ENCODE measurements around the gene FXYD7. TPM values are rescaled to one million over a fixed set of nuclear protein-coding genes. Genes with fewer than 3 reads are reported as not detected.
"Not testable (repeated sequence)": the region's sequence is repeated elsewhere in the genome, so short reads cannot be mapped to it uniquely, and the experiment has no call there.

Gene FXYD7
- total and polyA plus RNA-seq, 4 donors: 0.63 to 1.8 TPM; not detected in 2

DNA sequence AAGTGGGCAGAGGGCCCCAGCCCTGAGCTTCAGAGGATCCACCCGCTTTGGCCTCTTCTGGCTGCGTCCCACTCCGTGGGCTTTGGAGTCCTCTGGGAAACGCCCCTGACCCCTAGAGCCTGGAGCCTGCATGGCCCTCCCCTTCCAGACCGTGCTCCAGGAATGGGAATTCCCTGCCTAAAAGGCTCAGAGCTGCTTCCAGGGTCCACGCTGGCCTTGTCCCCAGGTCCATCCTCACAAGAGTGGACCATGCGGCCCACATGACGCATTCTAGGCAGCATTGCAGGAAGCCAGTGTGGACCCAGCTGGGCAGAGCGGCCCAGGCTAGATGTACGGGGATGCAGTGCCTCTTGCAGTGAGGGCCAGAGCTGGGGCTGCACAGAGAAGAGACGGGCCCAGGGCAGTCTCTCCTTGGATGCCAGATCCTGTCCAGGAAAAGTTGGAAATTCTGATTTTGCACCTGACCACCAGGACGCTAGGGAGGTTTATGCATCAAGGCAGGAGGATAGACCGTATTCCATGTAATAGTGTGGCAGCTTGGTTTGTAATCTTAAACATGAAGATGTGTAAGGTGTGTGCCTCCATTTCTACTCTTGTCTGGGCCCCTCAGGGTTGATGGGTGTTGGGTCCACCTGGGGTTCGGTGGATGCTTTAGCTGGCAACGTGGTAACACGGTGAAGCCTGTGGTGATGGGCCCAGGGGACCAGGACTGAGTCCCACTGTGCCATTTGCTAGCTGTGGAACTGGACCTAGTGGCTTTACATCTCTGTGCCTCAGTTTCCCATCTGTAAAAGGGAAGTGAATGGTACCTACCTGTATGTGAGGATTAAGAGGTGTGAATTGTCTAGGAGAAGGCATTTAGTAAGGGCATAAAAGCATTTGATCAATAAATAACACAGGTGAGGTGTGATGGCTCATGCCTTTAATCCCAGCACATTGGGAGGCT is 42.2 kb upstream of the FXYD7 start:
- 68 to 73% methylated on average over 16 of the region's 16 CpGs for WGBS, 2 donors
- no peak overlapping the region for H3K27ac ChIP-seq (ENCODE audit: low read depth in 1 of 2, low read length in 2 of 2)
- intact Hi-C loops (cut with DNase I): no loop called here

DNA sequence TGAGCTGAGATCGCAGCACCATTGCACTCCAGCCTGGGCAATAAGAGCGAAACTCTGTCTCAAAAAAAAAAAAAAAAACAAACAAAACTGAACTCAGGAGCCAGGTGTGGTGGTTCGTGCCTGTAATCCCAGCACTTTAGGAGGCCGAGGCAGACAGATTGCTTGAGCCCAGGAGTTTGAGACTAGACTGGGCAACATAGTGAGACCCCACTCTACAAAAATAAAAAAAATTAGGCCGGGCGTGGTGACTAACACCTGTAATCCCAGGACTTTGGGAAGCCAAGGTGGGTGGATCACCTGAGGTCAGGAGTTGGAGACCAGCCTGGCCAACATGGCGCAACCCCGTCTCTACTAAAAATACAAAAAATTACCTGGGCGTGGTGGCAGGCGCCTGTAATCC is 41.1 kb upstream of the FXYD7 start:
- DNase-seq; ATAC-seq (ENCODE audit: low FRiP score); H3K9me3 ChIP-seq (ENCODE audit: control insufficient read depth, low read length); H3K27ac ChIP-seq (ENCODE audit: low read depth in 1 of 2, low read length in 2 of 2); intact Hi-C loops (cut with DNase I); H3K4me1 ChIP-seq (ENCODE audit: control insufficient read depth in 1 of 2, insufficient read depth in 2 of 2, low read length in 2 of 2); H3K27me3 ChIP-seq (ENCODE audit: control insufficient read depth in 1 of 2, insufficient read depth in 2 of 2, low read length in 1 of 2); H3K4me3 ChIP-seq (ENCODE audit: low read length in 2 of 2); H3K36me3 ChIP-seq (ENCODE audit: control insufficient read depth in 1 of 2, insufficient read depth in 2 of 2, low read length in 1 of 2): not testable (repeated sequence)
- 96 to 97% methylated on average over 10 of the region's 10 CpGs for WGBS, 2 donors

More for the DNA sequence above, 42.2 kb upstream of the FXYD7 start:
- no peak overlapping the region for H3K4me3 ChIP-seq (ENCODE audit: low read length in 2 of 2)
- H3K36me3 ChIP-seq (ENCODE audit: control insufficient read depth in 1 of 2, insufficient read depth in 2 of 2, low read length in 1 of 2): no peaks in the 10 kb centered on the region
- no peaks in the 10 kb centered on the region for H3K4me1 ChIP-seq (ENCODE audit: control insufficient read depth in 1 of 2, insufficient read depth in 2 of 2, low read length in 2 of 2)
- ATAC-seq (ENCODE audit: low FRiP score) (no peak), DNase-seq (no peak)
- no peaks in the 10 kb centered on the region for H3K9me3 ChIP-seq (ENCODE audit: control insufficient read depth, low read length)
- H3K27me3 ChIP-seq (ENCODE audit: control insufficient read depth in 1 of 2, insufficient read depth in 2 of 2, low read length in 1 of 2): no peaks in the 10 kb centered on the region

DNA sequence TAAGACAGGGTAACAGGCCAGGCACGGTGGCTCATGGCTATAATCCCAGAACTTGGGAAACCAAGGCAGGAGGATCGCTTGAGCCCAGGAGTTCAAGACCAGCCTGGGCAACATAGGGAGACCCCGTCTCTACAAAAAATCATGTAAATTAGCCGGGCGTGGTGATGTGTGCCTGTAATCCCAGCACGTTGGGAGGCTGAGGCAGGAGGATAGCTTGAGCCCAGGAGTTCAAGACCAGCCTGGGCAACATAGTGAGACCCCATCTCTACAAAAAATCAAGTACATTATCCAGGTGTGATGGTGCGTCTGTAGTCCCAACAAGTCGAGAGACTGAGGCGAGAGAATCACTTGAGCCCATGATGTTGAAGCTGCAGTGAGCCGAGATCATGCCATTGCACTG is 39.4 kb upstream of the FXYD7 start:
- H3K36me3 ChIP-seq (ENCODE audit: control insufficient read depth in 1 of 2, insufficient read depth in 2 of 2, low read length in 1 of 2); DNase-seq; H3K4me3 ChIP-seq (ENCODE audit: low read length in 2 of 2); H3K27me3 ChIP-seq (ENCODE audit: control insufficient read depth in 1 of 2, insufficient read depth in 2 of 2, low read length in 1 of 2); ATAC-seq (ENCODE audit: low FRiP score); H3K4me1 ChIP-seq (ENCODE audit: control insufficient read depth in 1 of 2, insufficient read depth in 2 of 2, low read length in 2 of 2); H3K27ac ChIP-seq (ENCODE audit: low read depth in 1 of 2, low read length in 2 of 2); H3K9me3 ChIP-seq (ENCODE audit: control insufficient read depth, low read length); intact Hi-C loops (cut with DNase I): not testable (repeated sequence)
- WGBS, 2 donors: 73 to 76% methylated on average over 10 of the region's 10 CpGs

DNA sequence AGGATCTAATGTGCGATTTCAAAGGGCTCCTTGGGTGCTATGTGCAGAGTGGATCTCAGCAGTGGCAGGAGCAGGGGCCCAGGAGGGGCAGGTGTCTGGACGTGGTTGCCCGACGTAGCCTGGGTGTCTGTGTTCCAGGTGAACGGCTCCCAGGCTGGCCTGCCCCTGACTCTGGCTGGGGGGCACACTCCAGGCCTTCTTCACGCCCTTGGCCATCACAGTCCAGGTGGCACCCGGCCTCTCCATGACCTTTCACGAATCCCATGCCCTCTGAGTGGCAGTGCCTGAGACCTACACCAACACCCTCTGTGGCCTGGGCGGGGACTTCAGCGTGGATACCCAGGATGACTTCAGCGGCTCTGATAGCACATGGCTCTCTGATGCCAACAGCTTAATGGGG is 38.7 kb upstream of the FXYD7 start:
- H3K9me3 ChIP-seq (ENCODE audit: control insufficient read depth, low read length): no peaks in the 10 kb centered on the region
- H3K4me1 ChIP-seq (ENCODE audit: control insufficient read depth in 1 of 2, insufficient read depth in 2 of 2, low read length in 2 of 2): no peaks in the 10 kb centered on the region
- 90 to 93% methylated on average over 11 of the region's 11 CpGs for WGBS, 2 donors
- ATAC-seq (ENCODE audit: low FRiP score): no peak
- no peak overlapping the region for H3K4me3 ChIP-seq (ENCODE audit: low read length in 2 of 2)
- intact Hi-C loops (cut with DNase I): no loop called here
- H3K27me3 ChIP-seq (ENCODE audit: control insufficient read depth in 1 of 2, insufficient read depth in 2 of 2, low read length in 1 of 2): no peaks in the 10 kb centered on the region
- H3K36me3 ChIP-seq (ENCODE audit: control insufficient read depth in 1 of 2, insufficient read depth in 2 of 2, low read length in 1 of 2): no peaks in the 10 kb centered on the region
- no peak overlapping the region for H3K27ac ChIP-seq (ENCODE audit: low read depth in 1 of 2, low read length in 2 of 2)
- no peak for DNase-seq

DNA sequence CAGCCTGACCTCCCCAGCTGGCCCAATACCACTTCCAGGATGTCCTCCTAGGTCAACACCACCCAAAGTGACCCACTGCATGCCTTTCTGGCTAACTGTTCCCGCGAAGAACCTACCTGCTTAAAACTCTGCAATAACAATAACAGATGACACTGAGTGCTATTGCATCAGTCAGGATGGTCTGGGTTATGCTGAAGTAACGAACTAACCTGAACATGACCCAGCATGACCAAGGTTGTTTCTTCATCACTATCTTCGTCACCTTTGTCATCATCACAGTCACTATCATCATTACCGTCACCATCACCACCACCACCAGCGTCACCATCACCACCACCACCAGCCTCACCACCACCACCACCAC is 38.0 kb upstream of the FXYD7 start:
- Histone ChIP-seq H3K27me3 (ENCODE audit: control insufficient read depth in 1 of 2, insufficient read depth in 2 of 2, low read length in 1 of 2) (no peaks in the 10 kb centered on the region), H3K9me3 (ENCODE audit: control insufficient read depth, low read length) (no peaks in the 10 kb centered on the region), H3K27ac (ENCODE audit: low read depth in 1 of 2, low read length in 2 of 2) (no peak overlapping the region), H3K4me3 (ENCODE audit: low read length in 2 of 2) (no peak overlapping the region), H3K36me3 (ENCODE audit: control insufficient read depth in 1 of 2, insufficient read depth in 2 of 2, low read length in 1 of 2) (no peaks in the 10 kb centered on the region), H3K4me1 (ENCODE audit: control insufficient read depth in 1 of 2, insufficient read depth in 2 of 2, low read length in 2 of 2) (no peaks in the 10 kb centered on the region)
- intact Hi-C loops (cut with DNase I): no loop called here
- ATAC-seq (ENCODE audit: low FRiP score) (no peak), DNase-seq (no peak)
- 96 to 97% methylated on average over 6 of the region's 6 CpGs for WGBS, 2 donors

DNA sequence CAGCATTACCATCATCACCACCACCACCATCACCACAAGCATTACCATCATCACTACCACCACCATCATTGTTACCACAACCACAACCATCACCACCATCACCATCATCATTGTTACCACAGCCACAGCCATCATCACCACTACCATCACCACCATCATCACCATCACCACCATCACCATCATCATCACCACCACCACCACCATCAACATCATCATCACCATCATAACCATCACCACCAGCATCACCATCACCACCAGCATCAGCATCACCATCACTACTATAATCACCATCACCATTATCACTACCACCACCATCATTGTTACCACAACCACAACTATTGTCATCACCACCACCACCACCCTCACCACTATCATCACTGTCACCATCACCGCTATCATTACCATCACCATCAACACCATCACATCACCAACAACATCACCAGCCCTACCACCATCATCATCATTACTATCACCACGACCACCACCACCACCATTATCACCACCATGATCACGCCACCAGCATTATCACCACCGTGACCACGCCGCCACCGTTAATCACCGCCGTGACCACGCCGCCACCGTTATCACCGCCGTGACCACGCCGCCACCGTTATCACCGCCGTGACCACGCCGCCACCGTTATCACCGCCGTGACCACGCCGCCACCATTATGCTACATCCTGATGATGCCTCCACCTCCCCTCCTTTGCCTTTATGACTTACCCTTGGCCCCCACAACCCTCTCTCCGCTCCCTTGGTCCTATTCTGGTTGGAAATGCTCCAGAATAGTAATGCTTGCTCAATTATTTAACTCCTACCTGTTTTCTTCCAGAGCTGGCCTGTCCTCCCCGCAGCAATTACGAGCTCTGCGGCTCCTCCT is 37.4 kb upstream of the FXYD7 start:
- Histone ChIP-seq H3K27ac (ENCODE audit: low read depth in 1 of 2, low read length in 2 of 2) (no peak overlapping the region), H3K9me3 (ENCODE audit: control insufficient read depth, low read length) (no peaks in the 10 kb centered on the region), H3K27me3 (ENCODE audit: control insufficient read depth in 1 of 2, insufficient read depth in 2 of 2, low read length in 1 of 2) (no peaks in the 10 kb centered on the region), H3K4me3 (ENCODE audit: low read length in 2 of 2) (no peak overlapping the region), H3K36me3 (ENCODE audit: control insufficient read depth in 1 of 2, insufficient read depth in 2 of 2, low read length in 1 of 2) (no peaks in the 10 kb centered on the region), H3K4me1 (ENCODE audit: control insufficient read depth in 1 of 2, insufficient read depth in 2 of 2, low read length in 2 of 2) (no peaks in the 10 kb centered on the region)
- DNase-seq: peak in 1 of 2 donors; percentile 89
- ATAC-seq (ENCODE audit: low FRiP score): no peak
- WGBS, 2 donors: 87 to 89% methylated on average over 30 of the region's 30 CpGs
- intact Hi-C loops (cut with DNase I): no loop called here

DNA sequence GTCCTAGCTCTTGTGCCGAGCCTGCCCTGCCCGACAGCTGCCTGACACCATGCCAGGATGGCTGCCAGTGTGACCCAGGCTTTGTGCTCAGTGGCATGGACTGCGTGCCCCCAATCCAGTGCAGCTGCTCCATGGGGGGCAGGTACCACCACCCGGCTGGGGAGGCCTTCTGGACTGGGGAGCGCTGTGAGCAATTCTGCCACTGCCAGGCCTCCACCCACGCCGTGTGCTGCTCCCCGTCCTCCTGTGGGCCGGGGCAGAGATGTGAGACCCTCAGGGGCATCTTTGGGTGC is 36.8 kb upstream of the FXYD7 start:
- WGBS, 2 donors: 86 to 96% methylated on average over 9 of the region's 9 CpGs
- Histone ChIP-seq H3K27ac (ENCODE audit: low read depth in 1 of 2, low read length in 2 of 2) (no peak overlapping the region), H3K9me3 (ENCODE audit: control insufficient read depth, low read length) (no peaks in the 10 kb centered on the region), H3K27me3 (ENCODE audit: control insufficient read depth in 1 of 2, insufficient read depth in 2 of 2, low read length in 1 of 2) (no peaks in the 10 kb centered on the region), H3K36me3 (ENCODE audit: control insufficient read depth in 1 of 2, insufficient read depth in 2 of 2, low read length in 1 of 2) (no peaks in the 10 kb centered on the region), H3K4me1 (ENCODE audit: control insufficient read depth in 1 of 2, insufficient read depth in 2 of 2, low read length in 2 of 2) (no peaks in the 10 kb centered on the region), H3K4me3 (ENCODE audit: low read length in 2 of 2) (no peak overlapping the region)
- intact Hi-C loops (cut with DNase I): no loop called here
- no peak for DNase-seq
- ATAC-seq (ENCODE audit: low FRiP score): no peak

DNA sequence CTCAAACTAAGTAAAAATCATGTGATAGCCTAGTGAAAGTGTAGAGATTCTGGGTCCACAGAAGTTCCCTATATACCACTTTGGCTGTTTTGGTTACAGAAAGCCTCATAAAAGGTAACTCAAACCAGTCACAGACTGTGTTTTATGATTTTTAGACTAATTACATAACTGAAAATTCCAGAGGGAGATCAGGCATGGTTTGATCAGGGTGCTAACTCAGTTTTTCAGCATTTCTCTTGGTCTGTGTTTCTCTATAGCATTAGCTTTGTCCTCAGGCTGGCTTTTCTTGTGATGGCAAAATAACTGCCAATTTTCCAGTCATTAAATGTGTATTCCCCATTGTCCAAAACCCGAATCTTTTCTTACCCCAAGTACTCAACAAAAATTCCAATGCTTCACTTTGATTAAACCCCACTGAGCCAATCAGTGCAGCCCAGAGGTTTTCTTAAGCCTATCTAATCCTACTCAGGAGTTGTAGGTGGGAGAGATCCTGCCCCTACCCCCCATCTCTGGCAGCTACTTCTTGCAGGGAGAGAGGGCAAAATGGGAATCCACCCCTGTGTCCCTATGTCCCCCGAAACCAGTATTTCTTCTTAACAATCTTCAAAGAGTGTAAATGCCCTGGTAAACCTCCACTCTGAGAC is 36.0 kb upstream of the FXYD7 start:
- ATAC-seq (ENCODE audit: low FRiP score): no peak

More for the DNA sequence above, 36.0 kb upstream of the FXYD7 start:
- Histone ChIP-seq H3K27me3 (ENCODE audit: control insufficient read depth in 1 of 2, insufficient read depth in 2 of 2, low read length in 1 of 2) (no peaks in the 10 kb centered on the region), H3K4me1 (ENCODE audit: control insufficient read depth in 1 of 2, insufficient read depth in 2 of 2, low read length in 2 of 2) (no peaks in the 10 kb centered on the region), H3K9me3 (ENCODE audit: control insufficient read depth, low read length) (no peaks in the 10 kb centered on the region), H3K4me3 (ENCODE audit: low read length in 2 of 2) (no peak overlapping the region), H3K36me3 (ENCODE audit: control insufficient read depth in 1 of 2, insufficient read depth in 2 of 2, low read length in 1 of 2) (no peaks in the 10 kb centered on the region), H3K27ac (ENCODE audit: low read depth in 1 of 2, low read length in 2 of 2) (no peak overlapping the region)
- intact Hi-C loops (cut with DNase I): no loop called here
- 47% methylated on average over 2 of the region's 2 CpGs for WGBS, 2 donors
- no peak for DNase-seq
